CD4-positive, alpha-beta T cell treated with Interleukin-10 for 1 hour (primary cell): ENCODE data around the gene NRL.
A peak's percentile ranks its signal among the peaks of the same experiment; 100 is the strongest.
"Not testable (repeated sequence)": the region's sequence is repeated elsewhere in the genome, so short reads cannot be mapped to it uniquely, and the experiment has no call there.

Experiments
- DNase-seq: peaks from one replicate; pipeline ENCODE4 v3.0.0-alpha.2; 2020

The NRL gene

DNA sequence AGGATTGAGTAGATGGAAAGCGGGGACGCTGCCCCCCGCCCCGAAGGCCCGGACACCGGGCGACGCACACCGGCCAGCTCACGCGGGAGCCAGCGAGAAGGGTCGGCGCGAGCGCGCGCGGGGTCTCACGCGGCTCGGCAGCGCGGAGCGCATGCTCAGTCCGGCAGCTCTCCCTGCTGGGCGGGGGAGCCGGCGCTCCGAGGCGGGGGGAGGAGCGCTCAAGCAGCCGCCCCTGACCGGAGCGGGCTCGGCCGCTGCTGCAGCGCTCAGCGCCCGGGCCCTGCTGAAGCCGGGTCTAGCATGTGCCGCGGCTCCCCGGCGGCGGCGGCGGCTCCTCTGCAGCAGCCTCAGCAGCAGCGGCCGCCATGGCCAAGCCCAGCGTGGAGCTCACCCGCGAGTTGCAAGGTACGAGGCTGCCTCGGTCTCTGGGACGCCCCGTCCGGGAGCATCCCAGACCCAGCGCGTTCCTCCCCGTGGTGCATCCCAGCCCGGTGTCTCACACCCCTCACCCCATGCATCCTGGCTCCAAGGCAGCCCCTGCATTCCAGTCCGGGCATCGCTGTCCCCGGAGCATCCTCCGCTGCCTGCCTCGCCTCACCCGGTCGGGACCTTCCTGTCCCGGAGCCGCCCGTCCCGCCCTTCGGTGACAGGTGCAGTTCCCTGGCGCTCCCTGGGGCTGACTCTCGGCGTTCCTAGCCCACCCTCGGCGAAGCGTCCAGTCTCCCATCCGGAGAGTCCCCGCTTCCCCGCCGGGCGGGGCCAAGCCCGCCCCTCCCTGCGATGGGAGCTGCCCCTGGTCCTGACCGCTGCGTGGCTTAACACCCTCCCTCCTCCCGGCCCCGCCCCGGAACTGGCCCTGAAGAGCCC, 62.7 kb downstream of the NRL start, which contains the start of gene CARMIL3:
Gene CARMIL3, plus strand, starts transcription at position 221 of the 867 bp plus-strand sequence. Its CDS starts 145 bp downstream, at position 366.
- DNase-seq = peak; percentile 64

DNA sequence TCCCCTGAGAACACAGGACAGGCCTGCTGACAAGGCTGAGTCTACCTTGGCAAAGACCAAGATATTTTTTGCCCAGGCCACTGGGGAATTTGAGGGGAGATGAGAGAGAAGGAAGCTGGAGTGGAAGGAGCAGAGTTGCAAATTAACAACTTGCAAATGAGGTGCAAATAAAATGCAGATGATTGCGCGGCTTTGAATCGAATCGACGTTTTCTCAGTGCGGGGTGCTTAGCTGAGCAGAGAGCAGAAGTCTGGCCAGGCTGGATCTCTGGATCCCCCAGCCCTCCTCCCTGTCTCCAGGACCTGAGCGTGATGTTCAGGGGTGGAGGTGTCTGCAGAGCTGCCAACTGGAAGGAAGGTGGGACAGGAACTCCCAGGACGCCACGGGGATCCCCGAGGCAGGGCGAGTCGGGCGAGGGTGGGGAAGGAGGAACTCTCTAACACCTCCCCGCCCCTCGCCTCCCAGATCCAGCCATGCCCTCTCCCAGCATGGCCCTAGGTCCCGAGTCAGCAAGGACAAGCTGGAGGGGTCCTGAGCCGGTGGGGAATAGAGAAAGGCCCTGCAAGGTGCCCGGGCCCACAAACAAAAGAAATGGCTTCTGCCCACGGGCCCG, 63.5 kb downstream of the NRL start:
- DNase-seq = peak; percentile 7

DNA sequence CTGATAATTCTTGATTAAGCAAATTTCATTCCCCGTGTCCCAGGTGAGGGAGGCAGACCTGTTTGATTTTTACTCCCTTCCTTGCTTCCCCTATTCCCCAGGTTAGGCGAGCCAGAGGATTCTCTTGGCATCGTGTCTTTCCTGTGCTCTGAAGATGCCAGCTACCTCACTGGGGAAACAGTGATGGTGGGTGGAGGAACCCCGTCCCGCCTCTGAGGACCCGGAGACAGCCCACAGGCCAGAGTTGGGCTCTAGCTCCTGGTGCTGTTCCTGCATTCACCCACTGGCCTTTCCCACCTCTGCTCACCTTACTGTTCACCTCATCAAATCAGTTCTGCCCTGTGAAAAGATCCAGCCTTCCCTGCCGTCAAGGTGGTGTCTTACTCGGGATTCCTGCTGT, 64.0 kb downstream of the NRL start:
- not testable (repeated sequence) for DNase-seq

DNA sequence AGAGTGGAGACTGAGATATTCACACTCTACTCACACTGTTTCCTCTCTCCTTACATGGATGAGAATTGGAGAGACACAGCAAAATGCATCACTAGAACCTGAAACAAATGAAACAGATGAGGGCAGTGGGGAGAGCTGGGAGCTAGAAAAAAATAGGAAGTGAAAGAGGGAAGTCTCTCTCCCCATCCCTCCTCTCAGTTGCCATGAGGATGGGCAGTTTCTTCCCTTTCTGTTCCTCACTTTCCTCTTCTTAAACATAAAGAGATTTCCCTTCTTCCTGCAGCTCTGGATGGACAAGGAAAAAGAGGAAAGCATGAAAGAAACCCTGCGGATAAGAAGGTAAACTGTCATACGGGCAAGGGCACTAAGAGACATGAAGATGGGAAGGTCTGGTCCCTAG, 65.7 kb downstream of the NRL start:
- DNase-seq = not testable (repeated sequence)

DNA sequence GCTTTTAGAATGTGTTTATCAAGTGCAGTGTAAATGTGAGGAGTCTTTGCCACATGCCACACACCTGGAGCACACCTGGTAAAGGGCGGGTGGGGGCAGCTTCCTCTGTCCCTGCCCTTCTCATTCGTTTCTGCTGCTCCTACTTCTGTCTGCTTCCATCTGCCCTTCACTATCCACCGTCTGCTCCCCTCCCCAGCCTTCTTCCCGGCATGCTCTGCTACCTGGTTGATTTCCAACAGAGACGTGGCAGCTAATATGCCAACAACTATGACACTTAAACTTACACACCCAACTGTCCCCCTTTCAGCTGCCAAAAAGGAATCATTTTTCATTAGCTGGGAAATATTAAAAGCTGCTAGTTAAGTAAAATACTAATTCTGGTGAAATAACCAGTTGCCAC, 72.0 kb downstream of the NRL start:
- DNase-seq = no peak

DNA sequence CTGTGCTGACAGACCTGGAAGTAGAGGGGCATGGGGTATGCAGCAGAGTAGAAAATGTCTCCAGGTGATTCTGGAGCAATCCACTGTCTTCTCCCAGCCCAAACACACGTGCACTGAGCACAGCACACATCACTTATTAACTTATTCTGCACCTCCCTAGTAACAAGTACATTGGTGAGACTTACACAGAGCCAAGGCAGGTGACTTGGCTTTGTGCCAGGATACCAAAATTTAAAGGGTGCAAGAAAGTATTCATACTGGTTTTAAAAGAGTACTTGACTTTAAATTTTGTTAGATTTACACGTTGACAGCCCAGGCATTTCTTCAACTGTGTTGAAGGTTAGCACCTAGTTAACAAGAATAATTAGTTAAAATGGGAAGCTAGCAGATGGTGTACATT, 74.1 kb downstream of the NRL start:
- DNase-seq = no peak

DNA sequence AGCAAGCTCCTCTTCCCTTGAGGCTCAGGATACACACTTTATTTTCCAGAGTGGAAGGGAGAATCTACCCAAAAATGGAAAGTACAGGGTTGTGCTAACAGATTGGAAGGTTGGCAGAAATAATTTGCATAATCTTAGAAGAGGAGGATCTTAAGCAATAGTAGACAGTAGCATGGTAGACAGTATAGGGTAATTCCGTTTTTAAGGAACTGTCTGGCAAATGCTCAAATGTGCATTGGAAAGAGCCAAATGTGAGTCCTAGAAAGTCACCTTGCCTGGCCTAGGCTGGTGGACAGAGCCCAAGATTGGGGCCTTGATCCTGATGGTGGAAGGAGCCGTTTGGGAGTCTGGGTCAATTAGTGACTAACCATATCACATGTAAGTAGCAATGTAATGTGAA, 76.1 kb downstream of the NRL start:
- no peak for DNase-seq

DNA sequence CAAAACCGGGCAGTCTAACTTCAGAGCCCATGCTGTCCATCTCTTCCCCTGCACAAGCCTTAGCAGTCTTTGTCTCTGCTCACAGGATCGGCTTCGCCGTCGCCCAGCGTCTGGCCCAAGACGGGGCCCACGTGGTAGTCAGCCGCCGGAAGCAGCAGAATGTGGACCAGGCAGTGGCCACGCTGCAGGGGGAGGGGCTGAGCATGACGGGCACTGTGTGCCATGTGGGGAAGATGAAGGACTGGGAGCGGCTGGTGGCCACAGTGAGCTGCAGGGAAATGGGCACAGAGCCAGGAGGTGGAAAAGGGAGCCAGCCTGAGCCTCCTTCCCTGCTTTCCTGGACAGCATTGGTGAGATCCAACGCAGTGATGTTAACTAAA, 77.1 kb downstream of the NRL start:
- DNase-seq = no peak

DNA sequence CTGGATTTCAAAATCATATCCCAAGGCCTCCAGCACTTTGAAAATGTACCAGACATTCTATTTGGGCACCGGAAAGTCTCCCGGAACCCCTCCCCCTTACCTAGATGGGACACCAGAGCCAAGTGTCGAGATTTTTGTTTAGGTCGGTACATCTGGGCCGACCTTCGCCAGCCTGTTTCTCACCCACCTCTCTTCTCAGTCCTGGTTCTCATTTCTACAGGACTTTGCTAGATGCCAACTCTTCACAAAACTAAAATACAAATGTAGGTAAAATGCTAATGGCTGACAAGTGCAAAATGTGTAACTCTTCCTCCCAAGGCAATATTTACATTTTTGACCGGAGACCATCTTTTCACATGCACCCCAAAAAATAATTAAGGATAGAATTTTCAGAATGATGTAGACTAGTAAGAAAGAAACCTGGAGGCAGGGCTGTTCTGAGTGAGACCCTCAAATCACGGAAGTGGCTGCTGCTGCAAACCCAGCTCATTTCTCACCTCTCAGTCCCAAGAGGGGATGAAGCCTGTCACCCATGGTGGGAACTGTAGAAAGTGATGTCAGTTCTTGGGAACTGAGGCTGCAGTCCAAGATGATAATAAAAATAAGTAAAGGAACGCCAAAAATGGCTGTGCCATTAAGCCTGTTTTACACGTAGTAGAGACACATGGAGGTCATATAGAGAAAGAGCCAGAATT, 77.6 kb downstream of the NRL start:
- not testable (repeated sequence) for DNase-seq

DNA sequence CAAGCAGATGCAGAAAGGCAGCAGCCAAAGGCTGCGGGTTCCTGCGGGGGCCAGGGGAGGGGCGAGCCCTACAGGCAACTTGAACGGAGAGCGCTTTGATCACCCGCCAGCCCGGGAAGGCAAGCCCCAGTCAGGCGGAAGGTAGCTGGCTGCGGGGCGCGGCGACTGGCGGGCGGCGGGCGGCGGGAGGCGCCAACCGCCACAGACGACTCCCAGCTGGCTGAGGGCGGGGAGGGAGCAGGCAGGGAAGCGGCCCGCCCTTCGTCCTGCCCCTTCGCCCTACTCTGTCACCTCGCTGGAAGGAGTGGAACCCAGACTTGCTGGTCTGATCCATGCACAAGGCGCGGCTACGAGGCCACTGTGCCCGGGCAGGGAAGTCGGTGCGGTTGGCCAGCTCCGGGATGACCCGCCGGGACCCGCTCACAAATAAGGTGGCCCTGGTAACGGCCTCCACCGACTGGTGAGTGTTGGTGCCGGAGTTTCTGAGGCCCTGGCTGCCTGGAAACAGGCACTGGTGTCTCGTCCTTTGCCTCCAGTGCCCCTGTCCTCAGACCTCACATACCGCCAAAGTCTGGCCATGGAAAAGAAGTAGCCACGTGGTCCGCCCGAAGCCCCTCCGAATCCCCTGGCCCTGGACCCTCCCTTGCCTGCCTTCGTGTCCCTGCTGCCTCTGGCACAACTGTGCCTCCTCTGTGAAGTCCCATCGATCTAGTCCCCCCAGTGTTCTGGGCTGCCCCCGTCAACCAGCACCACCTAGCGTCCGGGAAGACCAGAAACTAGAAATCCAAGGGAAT, 78.4 kb downstream of the NRL start:
- peak; percentile 72 for DNase-seq

DNA sequence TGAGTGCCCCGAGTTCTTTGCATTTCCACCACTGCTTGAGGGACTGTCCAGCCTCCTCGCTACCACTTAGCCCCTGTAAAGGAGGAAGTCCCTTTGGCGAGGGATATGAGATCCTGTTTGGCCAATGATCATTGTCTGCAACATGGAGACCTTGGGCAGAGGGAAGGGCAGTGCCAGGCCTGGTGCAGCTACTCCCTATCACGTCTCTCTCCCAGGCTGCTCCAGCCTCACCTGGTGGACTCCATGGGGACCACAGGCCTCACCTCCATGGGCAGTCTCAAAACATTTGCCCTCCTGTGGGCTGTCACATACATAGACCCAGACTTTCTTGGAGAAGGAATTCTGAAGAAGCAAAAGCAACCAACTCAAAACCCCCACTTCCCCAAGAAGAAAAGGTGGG, 79.0 kb downstream of the NRL start:
- not testable (repeated sequence) for DNase-seq

DNA sequence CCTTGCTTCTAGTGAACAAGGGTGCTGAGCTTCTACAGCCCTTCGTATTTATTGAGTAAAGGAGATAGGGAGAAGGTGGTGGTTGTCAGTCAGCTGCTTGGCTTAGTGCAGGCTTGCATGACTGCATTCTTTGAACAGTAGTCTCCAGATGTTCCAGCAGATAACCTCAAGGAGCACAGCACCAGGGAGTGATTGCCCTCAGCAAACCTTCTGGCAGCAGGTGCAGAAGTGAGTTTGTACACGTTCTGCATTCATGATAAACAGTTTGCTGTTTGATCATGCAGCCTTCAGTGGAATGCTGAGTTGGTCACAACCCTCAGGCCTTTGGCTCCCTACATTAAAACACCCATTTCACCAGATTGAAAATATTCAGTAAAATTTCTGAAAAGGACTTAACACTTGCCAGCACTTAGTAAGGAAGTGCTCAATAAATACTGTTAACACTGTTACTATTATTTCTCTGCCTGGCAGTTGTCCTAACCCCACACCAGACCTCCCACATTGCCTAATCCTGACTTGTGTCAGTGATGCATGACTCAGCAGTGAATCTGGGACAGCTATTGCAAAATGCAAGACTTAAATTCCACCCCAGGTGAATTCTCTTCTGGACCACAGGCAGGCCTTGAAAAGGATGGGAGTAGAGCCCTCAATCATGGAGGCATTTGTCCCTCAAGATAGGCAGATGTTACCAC, 81.9 kb downstream of the NRL start:
- no peak for DNase-seq

DNA sequence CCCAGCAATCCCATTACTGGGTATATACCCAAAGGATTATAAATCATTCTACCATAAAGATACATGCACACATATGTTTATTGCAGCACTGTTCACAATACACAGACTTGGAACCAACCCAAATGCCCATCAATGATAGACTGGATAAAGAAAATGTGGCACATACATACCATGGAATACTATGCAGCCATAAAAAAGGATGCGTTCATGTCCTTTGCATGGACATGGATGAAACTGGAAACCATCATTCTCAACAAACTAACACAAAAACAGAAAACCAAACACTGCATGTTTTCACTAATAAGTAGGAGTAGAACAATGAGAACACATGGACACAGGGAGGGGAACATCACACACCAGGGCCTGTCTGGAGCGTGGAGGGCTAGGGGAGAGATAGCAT, 83.4 kb downstream of the NRL start:
- not testable (repeated sequence) for DNase-seq

DNA sequence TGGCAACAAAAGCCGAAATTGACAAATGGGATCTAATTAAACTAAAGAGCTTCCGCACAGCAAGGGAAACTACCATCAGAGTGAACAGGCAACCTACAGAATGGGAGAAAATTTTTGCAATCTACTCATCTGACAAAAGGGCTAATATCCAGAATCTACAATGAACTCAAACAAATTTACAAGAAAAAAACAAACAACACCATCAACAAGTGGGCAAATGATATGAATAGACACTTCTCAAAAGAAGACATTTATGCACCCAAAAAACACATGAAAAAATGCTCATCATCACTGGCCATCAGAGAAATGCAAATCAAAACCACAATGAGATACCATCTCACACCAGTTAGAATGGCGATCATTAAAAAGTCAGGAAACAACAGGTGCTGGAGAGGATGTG, 85.1 kb downstream of the NRL start:
- not testable (repeated sequence) for DNase-seq
